Hepatocyte (in vitro differentiated cells): ENCODE results near the gene SPON2. TPM values are rescaled to one million over a fixed set of nuclear protein-coding genes. Genes with fewer than 3 reads are reported as not detected.

Experiments
- DNase-seq: peaks from one replicate; pipeline ENCODE4 v3.0.0-alpha.2; 2016; ENCODE audit warnings: low spot score
- H2AFZ ChIP-seq: fragments of 200-600 bp; sonication (generic); 2 replicates; pipeline ENCODE4 v1.6.0; 2016; ENCODE audit warnings: antibody characterized with exemption, mild to moderate bottlenecking
- H3K27ac ChIP-seq: fragments of 200-600 bp; sonication (generic); 2 replicates; pipeline ENCODE4 v1.5.1; 2016; ENCODE audit warnings: mild to moderate bottlenecking
- H3K27me3 ChIP-seq: fragments of 200-600 bp; sonication (generic); 2 replicates; pipeline ENCODE4 v1.6.1; 2016
- H3K36me3 ChIP-seq: fragments of 200-600 bp; sonication (generic); replicated peaks from 2 replicates; pipeline ENCODE4 v1.5.1; 2016; ENCODE audit warnings: low read depth; ENCODE audit not compliant: insufficient read depth
- H3K4me1 ChIP-seq: fragments of 200-600 bp; sonication (generic); 2 replicates; pipeline ENCODE4 v1.5.1; 2016; ENCODE audit warnings: mild to moderate bottlenecking, moderate library complexity; ENCODE audit not compliant: insufficient read depth
- H3K4me2 ChIP-seq: fragments of 200-600 bp; sonication (generic); 2 replicates; pipeline ENCODE4 v1.6.0; 2016
- H3K4me3 ChIP-seq: fragments of 200-600 bp; sonication (generic); 2 replicates; pipeline ENCODE4 v1.5.1; 2016; ENCODE audit warnings: mild to moderate bottlenecking
- H3K79me2 ChIP-seq: fragments of 200-600 bp; sonication (generic); 2 replicates; pipeline ENCODE4 v1.6.0; 2017; ENCODE audit warnings: mild to moderate bottlenecking
- H3K9me2 ChIP-seq: fragments of 200-600 bp; sonication (generic); replicated peaks from 2 replicates; pipeline ENCODE4 v1.6.0; 2017; ENCODE audit warnings: mild to moderate bottlenecking; ENCODE audit not compliant: insufficient read depth
- H3K9me3 ChIP-seq: fragments of 200-600 bp; sonication (generic); 2 replicates; pipeline ENCODE4 v1.5.1; 2016; ENCODE audit warnings: low read depth, mild to moderate bottlenecking
- H4K20me1 ChIP-seq: fragments of 200-600 bp; sonication (generic); 2 replicates; pipeline ENCODE4 v1.6.0; 2016; ENCODE audit warnings: mild to moderate bottlenecking; ENCODE audit not compliant: insufficient read depth, poor library complexity, severe bottlenecking
- CTCF ChIP-seq: fragments of 200-600 bp; sonication (generic); IDR thresholded peaks from 2 replicates; pipeline ENCODE4 v1.5.1; 2016; ENCODE audit warnings: antibody characterized with exemption, mild to moderate bottlenecking; ENCODE audit not compliant: poor library complexity
- EZH2 ChIP-seq: fragments of 200-600 bp; sonication (generic); IDR thresholded peaks from 2 replicates; pipeline ENCODE4 v1.6.1; 2016; ENCODE audit warnings: antibody characterized with exemption, mild to moderate bottlenecking, borderline replicate concordance
- EZH2phosphoT487 ChIP-seq: fragments of 200-600 bp; sonication (generic); IDR thresholded peaks from one replicate; pipeline ENCODE4 v1.6.1; 2018; ENCODE audit warnings: antibody characterized with exemption, mild to moderate bottlenecking, low read depth, moderate library complexity; ENCODE audit not compliant: unreplicated experiment, severe bottlenecking
- WGBS: methylation state at CpG from one replicate; pipeline ENCODE4 v1.1.6; 2016; ENCODE audit warnings: low lambda C conversion rate; ENCODE audit errors: missing lambda C conversion rate; 5-methylcytosine and 5-hydroxymethylcytosine counted together
- polyA plus RNA-seq: library from polyadenylated mRNA; unstranded; fragments of >200 nt; fragmentation: Nextera tagmentation; extraction: Ambion mirVana; gene quantifications from 2 replicates; pipeline ENCODE4 v1.2.1, GENCODE V29; 2016
- total RNA-seq: library from RNA; depleted of rRNA; stranded (reverse); fragments of >200 nt; gene quantifications from 2 replicates; pipeline ENCODE4 v1.2.3, GENCODE V29; 2014

Gene SPON2
- total and polyA plus RNA-seq, 2 experiments from 2014 or later, result 403 to 1,210 TPM

GRCh38 chr4:1179089-1179441 is 6.7 kb upstream of the SPON2 start:
- 49% methylated on average over 7 of the region's 7 CpGs for WGBS
- H2AFZ ChIP-seq, result no peak overlapping the region

GRCh38 chr4:1178300-1179088 is 6.1 kb upstream of the SPON2 start:
- Histone ChIP-seq H3K4me2 (no peak overlapping the region), H3K4me3 (no peak overlapping the region), H4K20me1 (no peaks in the 10 kb centered on the region), H2AFZ (no peak overlapping the region), H3K9me2 (no peaks in the 10 kb centered on the region), H3K9me3 (peaks cover 12% of the 10 kb centered on the region), H3K27ac (no peak overlapping the region), H3K36me3 (no peaks in the 10 kb centered on the region), H3K79me2 (no peaks in the 10 kb centered on the region), H3K4me1 (peaks cover 6% of the 10 kb centered on the region), H3K27me3 (no peaks in the 10 kb centered on the region)
- DNase-seq, result no peak
- TF ChIP-seq CTCF (no peak), EZH2phosphoT487 (no peak)
- WGBS, result 89% methylated on average over 11 of the region's 11 CpGs

More at GRCh38 chr4:1179089-1179441, 6.7 kb upstream of the SPON2 start:
- Histone ChIP-seq H3K4me1 (peaks cover 1% of the 10 kb centered on the region), H3K4me3 (no peak overlapping the region), H3K9me2 (no peaks in the 10 kb centered on the region), H3K9me3 (peaks cover 12% of the 10 kb centered on the region), H3K36me3 (no peaks in the 10 kb centered on the region), H3K4me2 (no peak overlapping the region), H3K27me3 (no peaks in the 10 kb centered on the region), H3K79me2 (no peaks in the 10 kb centered on the region), H4K20me1 (no peaks in the 10 kb centered on the region), H3K27ac (no peak overlapping the region)
- DNase-seq, result no peak
- no peak for TF ChIP-seq CTCF
- TF ChIP-seq EZH2phosphoT487, result no peak

DNA sequence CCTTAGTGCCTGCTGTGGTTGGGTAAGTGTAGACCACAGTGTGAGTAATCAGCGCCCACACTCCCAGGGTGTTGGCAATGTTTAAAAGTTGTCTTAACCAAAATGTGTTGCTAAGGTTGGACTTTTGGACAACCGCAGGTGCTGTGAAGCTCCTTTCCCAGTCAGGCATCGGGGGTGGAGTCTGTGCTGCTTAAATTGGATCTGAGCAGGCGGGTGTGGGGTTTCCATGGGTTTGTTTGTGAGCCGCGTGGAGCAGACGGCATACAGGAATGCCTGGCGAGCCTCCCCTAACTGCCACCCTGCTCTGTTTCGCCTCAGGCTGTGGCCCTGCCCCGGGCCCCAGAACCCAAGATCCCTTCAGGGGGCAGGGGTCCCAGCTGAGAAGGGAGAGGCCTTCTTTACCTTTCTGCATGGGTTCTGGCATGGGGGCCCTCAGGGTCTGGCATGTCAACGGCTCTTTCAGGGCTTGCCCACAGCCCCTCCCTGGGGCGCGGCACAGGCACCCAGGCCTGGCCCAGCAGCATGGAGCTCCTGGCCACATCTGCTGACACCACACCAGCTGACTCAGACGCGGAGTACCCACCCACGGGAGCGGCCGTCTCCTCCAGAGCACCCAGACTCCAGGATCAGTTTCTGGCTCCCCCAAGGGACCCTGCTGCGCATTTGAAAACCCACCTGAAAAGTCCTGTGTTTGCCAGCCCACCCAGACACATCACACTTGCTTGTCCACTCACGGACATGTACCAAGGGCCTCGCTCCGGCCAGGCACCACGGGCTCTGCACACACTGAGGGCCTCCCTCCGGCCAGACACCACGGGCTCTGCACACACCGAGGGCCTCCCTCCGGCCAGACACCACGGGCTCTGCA is 5.1 kb upstream of the SPON2 start:
- H2AFZ ChIP-seq, result no peak overlapping the region
- H3K4me2 ChIP-seq, result no peak overlapping the region

More for the DNA sequence above, 5.1 kb upstream of the SPON2 start:
- H4K20me1 ChIP-seq, result no peaks in the 10 kb centered on the region
- DNase-seq, result no peak
- H3K9me2 ChIP-seq, result no peaks in the 10 kb centered on the region
- no peak overlapping the region for H3K4me3 ChIP-seq
- no peaks in the 10 kb centered on the region for H3K27me3 ChIP-seq
- TF ChIP-seq EZH2, result no peak
- no peak for TF ChIP-seq CTCF
- no peak for TF ChIP-seq EZH2phosphoT487
- H3K9me3 ChIP-seq, result peaks cover 11% of the 10 kb centered on the region
- no peaks in the 10 kb centered on the region for H3K36me3 ChIP-seq
- H3K79me2 ChIP-seq, result no peaks in the 10 kb centered on the region
- H3K4me1 ChIP-seq, result peaks cover 12% of the 10 kb centered on the region
- no peak overlapping the region for H3K27ac ChIP-seq
- WGBS, result 88% methylated on average over 23 of the region's 28 CpGs
